Iris pigment epithelial cell (primary cell): ENCODE measurements around the gene CD96.

Experiments
- DNase-seq: peaks from one replicate; pipeline ENCODE4 v3.0.0-alpha.2; 2011; ENCODE audit warnings: low read depth

The CD96 gene

GRCh38 chr3:111594781-111595180, 52.8 kb downstream of the CD96 start:
- no peak for DNase-seq

- no peak for DNase-seq
These were observed 53.2 kb downstream of the CD96 start, which contains the start of gene ZBED2 for GRCh38 chr3:111595232-111595631. Gene ZBED2 (minus strand): TSS chr3:111595346. CDS start chr3:111594201, 1,145 bp downstream.

GRCh38 chr3:111596328-111596727, 54.3 kb downstream of the CD96 start:
- DNase-seq: peak; percentile 46

GRCh38 chr3:111598139-111598538, 56.1 kb downstream of the CD96 start:
- no peak for DNase-seq

- no peak for DNase-seq
These were observed 56.6 kb downstream of the CD96 start for GRCh38 chr3:111598552-111598951.

- no peak for DNase-seq
These were observed 59.8 kb downstream of the CD96 start for GRCh38 chr3:111601810-111602209.

GRCh38 chr3:111603679-111604078, 61.7 kb downstream of the CD96 start:
- no peak for DNase-seq

- DNase-seq: no peak
These were observed 62.1 kb downstream of the CD96 start for GRCh38 chr3:111604119-111604518.

- DNase-seq: peak; percentile 46
These were observed 63.0 kb downstream of the CD96 start for GRCh38 chr3:111605018-111605417.

GRCh38 chr3:111605493-111605892, 63.5 kb downstream of the CD96 start:
- no peak for DNase-seq

- no peak for DNase-seq
These were observed 65.4 kb downstream of the CD96 start for GRCh38 chr3:111607240-111607920.

- DNase-seq: no peak
These were observed 66.4 kb downstream of the CD96 start for GRCh38 chr3:111608383-111608782.

GRCh38 chr3:111609700-111610099, 67.7 kb downstream of the CD96 start:
- no peak for DNase-seq

GRCh38 chr3:111610189-111610588, 68.2 kb downstream of the CD96 start:
- no peak for DNase-seq

GRCh38 chr3:111610612-111611054, 68.6 kb downstream of the CD96 start:
- DNase-seq: no peak

- DNase-seq: no peak
These were observed 71.3 kb downstream of the CD96 start for GRCh38 chr3:111613294-111613693.

GRCh38 chr3:111615880-111616279, 73.9 kb downstream of the CD96 start:
- no peak for DNase-seq

- peak; percentile 36 for DNase-seq
These were observed 74.6 kb downstream of the CD96 start for GRCh38 chr3:111616417-111617105.

- no peak for DNase-seq
These were observed 75.4 kb downstream of the CD96 start for GRCh38 chr3:111617406-111617805.

- DNase-seq: no peak
These were observed 76.1 kb downstream of the CD96 start for GRCh38 chr3:111617912-111618601.

GRCh38 chr3:111618945-111619344, 76.9 kb downstream of the CD96 start:
- no peak for DNase-seq

- no peak for DNase-seq
These were observed 77.8 kb downstream of the CD96 start for GRCh38 chr3:111619833-111620232.

GRCh38 chr3:111621535-111621934, 79.5 kb downstream of the CD96 start:
- no peak for DNase-seq
